Skeletal muscle tissue (tissue), 4 donors: ENCODE results near the gene EPHB2. TPM values are rescaled to one million over a fixed set of nuclear protein-coding genes. Genes with fewer than 3 reads are reported as not detected.
A peak's percentile ranks its signal among the peaks of the same experiment; 100 is the strongest.

Source experiments
- H3K27ac ChIP-seq: one replicate; pipeline ENCODE4 v1.7.0; 2013; ENCODE audit warnings: mild to moderate bottlenecking, low read depth, low read length, inconsistent platforms
- H3K27me3 ChIP-seq, 3 donors: one replicate each; pipeline ENCODE4 v1.7.0; 2013; ENCODE audit warnings: low read length in 3 of 3; ENCODE audit not compliant: control insufficient read depth in 3 of 3, insufficient read depth in 3 of 3
- H3K36me3 ChIP-seq, 3 donors: one replicate each; pipeline ENCODE4 v1.7.0; 2013; ENCODE audit warnings: low read length in 3 of 3; ENCODE audit not compliant: control insufficient read depth in 3 of 3, insufficient read depth in 3 of 3
- H3K4me1 ChIP-seq, 3 donors: one replicate each; pipeline ENCODE4 v1.7.0; 2013; ENCODE audit warnings: low read length in 3 of 3, mild to moderate bottlenecking in 3 of 3; ENCODE audit not compliant: control insufficient read depth in 3 of 3, insufficient read depth in 3 of 3
- H3K4me3 ChIP-seq, 3 donors: one replicate each; pipeline ENCODE4 v1.7.0; 2013; ENCODE audit warnings: low read length in 3 of 3
- H3K9ac ChIP-seq, 3 donors: one replicate each; pipeline ENCODE4 v1.7.0; 2013; ENCODE audit warnings: low read length in 3 of 3, mild to moderate bottlenecking in 3 of 3, moderate library complexity in 2 of 3, low read depth in 1 of 3
- H3K9me3 ChIP-seq, 3 donors: one replicate each; pipeline ENCODE4 v1.7.0; 2013; ENCODE audit warnings: low read length in 3 of 3; ENCODE audit not compliant: control insufficient read depth in 3 of 3
- total RNA-seq: library from RNA; depleted of rRNA; stranded (reverse); fragments of >200 nt; gene quantifications from one replicate; pipeline ENCODE4 v1.2.3, GENCODE V29; 2014
- donor health status: Osteomylitis.

EPHB2 gene
- total RNA-seq, 1 donor from 2014 or later: 13.0 TPM

DNA sequence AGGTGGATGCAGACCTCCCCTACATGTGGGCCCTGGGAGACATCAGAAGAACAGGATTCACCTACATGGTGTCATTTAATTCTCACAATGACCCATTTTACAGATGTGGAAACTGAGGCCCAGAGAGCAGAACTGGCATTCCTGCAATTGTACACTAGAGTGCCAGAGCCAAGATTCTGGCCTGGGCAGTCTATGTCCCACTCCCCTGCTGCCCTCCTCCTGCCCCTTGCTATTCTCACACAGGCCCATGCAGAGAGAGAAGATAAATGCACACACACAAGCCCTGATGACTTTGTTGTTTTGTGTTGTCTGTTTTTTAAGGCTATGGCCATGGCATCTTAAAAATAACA is 64.2 kb downstream of the EPHB2 start:
- no peak overlapping the region for H3K27ac ChIP-seq
- H3K27me3 ChIP-seq: peaks cover 0 to 3% (median 0%) of the 10 kb centered on the region in 3 donors
- H3K4me1 ChIP-seq: peaks cover 28 to 51% (median 47%) of the 10 kb centered on the region in 3 donors
- no peaks in the 10 kb centered on the region for H3K36me3 ChIP-seq
- H3K9me3 ChIP-seq: no peaks in the 10 kb centered on the region
- no peak overlapping the region for H3K4me3 ChIP-seq
- H3K9ac ChIP-seq: no peak overlapping the region

DNA sequence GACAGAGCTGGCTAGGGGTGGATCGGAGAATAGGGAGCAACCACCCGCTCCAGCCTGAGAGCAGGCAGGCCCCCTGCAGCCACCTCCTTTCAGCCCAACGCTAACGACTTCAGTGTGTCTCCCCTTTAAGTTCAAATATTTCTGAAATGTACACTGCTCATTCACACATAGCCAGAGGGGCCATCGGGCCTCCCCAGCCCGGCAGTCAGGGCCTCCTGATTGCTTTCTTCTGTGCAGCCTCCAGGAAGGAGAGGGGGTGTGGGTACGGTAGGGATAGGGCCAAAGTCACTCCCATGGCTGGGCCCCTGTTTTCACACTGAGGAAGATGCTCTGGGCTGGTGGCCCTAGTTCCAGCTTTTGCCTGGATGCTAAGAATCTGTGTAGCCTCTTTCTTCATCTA is 64.8 kb downstream of the EPHB2 start:
- no peak overlapping the region for H3K9ac ChIP-seq
- no peaks in the 10 kb centered on the region for H3K36me3 ChIP-seq
- H3K4me1 ChIP-seq: peaks cover 28 to 51% (median 47%) of the 10 kb centered on the region in 3 donors
- no peak overlapping the region for H3K4me3 ChIP-seq
- H3K27ac ChIP-seq: no peak overlapping the region
- no peaks in the 10 kb centered on the region for H3K9me3 ChIP-seq
- peaks cover 0 to 3% (median 0%) of the 10 kb centered on the region in 3 donors for H3K27me3 ChIP-seq

DNA sequence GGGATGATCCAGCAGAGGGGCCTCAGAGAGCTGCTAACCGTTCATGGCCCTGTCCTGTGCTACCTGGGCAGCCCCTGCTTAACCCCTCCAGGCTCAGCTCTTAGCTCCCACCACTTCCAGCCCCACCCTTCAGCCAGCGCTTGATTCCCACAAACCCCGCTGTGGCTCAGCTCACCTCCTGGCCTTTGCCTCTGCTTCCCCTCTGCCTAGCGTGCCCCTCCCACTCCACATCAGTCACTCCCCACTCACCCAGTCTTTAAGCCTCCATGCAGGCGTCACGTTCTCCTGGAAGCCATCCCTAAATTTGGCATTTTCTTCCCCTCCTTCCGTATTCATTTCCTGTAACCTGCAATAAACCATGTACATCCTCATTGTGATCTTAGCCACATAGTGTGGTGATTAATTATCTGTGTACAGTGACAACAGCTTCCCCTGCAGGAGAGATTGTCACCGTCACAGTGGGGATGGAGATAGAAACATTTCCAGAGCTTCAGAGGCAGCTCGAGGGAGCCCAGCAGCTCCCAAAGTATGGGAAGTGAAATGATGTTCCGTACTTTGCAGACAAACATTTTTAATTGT is 65.5 kb downstream of the EPHB2 start:
- Histone ChIP-seq H3K9ac (no peak overlapping the region), H3K4me1 (peaks cover 26 to 51% (median 45%) of the 10 kb centered on the region in 3 donors), H3K36me3 (no peaks in the 10 kb centered on the region), H3K9me3 (no peaks in the 10 kb centered on the region), H3K4me3 (no peak overlapping the region), H3K27me3 (peaks cover 0 to 3% (median 0%) of the 10 kb centered on the region in 3 donors), H3K27ac (no peak overlapping the region)

DNA sequence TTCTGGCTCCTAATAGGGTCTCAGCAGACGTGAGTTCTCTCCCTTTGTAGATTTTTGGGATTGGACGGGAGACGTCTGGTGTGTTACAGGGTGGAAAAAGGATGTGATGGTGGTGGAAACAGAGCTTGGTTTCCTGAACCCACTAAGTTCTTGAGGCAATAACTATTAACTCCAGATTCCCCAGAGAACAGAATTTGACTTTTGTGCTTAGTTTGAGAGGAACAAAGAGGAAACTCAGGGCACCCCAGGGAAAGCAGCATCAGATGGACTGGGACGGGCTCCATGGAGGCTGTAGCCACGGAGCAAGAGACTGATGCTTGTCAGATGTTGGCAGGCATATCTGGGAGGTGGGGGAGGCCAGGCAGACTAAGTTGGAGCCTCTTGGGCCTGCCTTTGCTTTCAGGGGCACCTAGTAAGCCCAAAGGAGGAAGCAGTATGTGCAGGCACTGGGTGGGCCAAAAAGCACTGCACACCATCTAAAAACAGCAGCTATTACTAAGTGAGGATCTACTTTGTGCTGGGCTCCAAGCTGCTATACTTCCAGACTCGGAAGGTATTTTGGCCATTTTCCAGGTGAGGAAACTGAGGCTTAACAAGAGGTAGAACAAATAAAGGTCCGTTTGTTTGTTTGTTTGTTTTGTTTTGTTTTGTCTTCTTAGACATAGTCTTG is 66.9 kb downstream of the EPHB2 start:
- Histone ChIP-seq H3K9ac (no peak overlapping the region), H3K27me3 (peaks cover 0 to 3% (median 0%) of the 10 kb centered on the region in 3 donors), H3K9me3 (no peaks in the 10 kb centered on the region), H3K4me3 (no peak overlapping the region), H3K4me1 (peaks cover 15 to 40% (median 31%) of the 10 kb centered on the region in 3 donors), H3K27ac (no peak overlapping the region), H3K36me3 (no peaks in the 10 kb centered on the region)

DNA sequence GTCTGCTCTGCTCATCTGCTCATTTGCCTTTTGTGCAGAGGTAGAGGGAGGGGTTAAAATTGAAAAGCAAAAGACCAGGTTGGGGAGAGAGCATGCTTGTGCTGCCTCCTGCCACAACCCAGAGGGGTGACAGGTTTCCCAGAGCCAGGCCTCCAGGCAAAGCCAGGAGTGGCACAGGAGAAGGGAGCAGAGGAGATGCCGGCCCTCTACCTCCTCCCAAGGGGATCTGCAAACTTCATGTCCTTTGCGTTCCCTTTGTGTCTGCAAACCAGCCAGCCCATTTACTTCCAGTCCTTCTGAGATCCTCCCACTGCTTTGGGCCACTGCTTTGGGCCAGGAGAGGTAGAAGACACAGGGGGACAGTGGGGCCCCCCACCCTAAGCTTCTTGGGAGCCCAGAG is 67.8 kb downstream of the EPHB2 start:
- H3K9me3 ChIP-seq: no peaks in the 10 kb centered on the region
- H3K36me3 ChIP-seq: no peaks in the 10 kb centered on the region
- H3K27ac ChIP-seq: no peak overlapping the region
- peaks cover 15 to 33% (median 29%) of the 10 kb centered on the region in 3 donors for H3K4me1 ChIP-seq
- peak overlapping the region in 2 of 3 donors; percentile 25 to 33 for H3K9ac ChIP-seq
- peak overlapping the region in 1 of 3 donors; percentile 6 for H3K4me3 ChIP-seq
- H3K27me3 ChIP-seq: peaks cover 0 to 7% (median 0%) of the 10 kb centered on the region in 3 donors

DNA sequence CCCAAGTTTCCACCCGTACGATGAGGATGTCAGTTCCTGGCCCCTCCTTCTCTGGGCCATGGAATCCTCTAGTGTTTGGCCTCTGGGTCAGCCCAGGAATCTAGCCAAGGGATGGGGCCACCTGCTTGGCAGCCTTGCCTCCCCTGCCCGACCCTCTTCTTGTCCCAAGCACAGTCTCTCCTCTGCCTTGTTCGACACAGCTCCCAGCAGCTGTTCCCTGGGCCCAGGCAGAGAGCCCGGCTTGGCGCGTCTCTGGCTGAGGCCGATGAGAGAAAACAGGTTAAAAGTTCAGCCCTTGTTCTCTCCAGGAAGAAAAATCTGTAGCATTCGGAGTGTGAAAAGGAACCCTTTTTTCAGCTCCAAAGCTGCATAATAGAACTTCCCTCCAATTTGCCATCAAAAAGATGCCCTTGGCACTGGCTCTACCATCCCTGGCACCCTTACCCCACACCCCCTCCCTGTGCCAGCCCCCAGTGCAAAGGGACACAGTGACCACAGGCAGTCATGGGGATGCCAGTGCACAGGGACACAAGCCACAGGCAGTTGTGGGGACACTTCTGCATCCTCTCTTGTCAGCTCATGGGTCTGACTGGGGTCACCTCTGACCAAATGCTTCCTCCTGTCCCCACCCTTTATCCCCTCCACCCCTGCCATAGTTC is 68.4 kb downstream of the EPHB2 start:
- H3K9ac ChIP-seq: peak overlapping the region in 2 of 3 donors; percentile 25 to 33
- no peaks in the 10 kb centered on the region for H3K9me3 ChIP-seq
- peaks cover 15 to 28% (median 25%) of the 10 kb centered on the region in 3 donors for H3K4me1 ChIP-seq
- H3K27me3 ChIP-seq: peaks cover 0 to 7% (median 0%) of the 10 kb centered on the region in 3 donors
- H3K36me3 ChIP-seq: no peaks in the 10 kb centered on the region
- H3K4me3 ChIP-seq: peak overlapping the region in 1 of 3 donors; percentile 6
- no peak overlapping the region for H3K27ac ChIP-seq

DNA sequence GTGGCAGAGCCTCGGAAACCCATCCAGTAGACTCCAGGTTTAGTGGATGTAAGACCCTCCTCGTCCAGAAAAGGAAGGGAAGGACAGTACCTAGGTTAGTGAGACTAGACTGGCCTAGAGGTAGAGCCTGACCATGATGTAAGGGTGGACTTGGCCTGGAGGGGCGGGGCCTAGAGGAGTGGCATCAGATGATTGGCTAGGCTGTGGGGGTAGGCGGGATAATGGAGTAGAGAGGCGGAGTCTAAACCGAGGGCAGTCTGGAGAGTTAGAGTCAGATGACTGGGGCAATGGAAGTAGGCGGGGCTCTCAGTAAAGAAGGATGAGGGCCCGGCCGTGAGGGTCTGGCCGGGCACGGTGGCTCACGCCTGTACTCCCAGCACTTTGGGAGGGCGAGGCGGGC is 70.1 kb downstream of the EPHB2 start:
- Histone ChIP-seq H3K9ac (no peak overlapping the region), H3K4me3 (no peak overlapping the region), H3K27me3 (peaks cover 0 to 13% (median 2%) of the 10 kb centered on the region in 3 donors), H3K27ac (no peak overlapping the region), H3K36me3 (no peaks in the 10 kb centered on the region), H3K9me3 (no peaks in the 10 kb centered on the region), H3K4me1 (peaks cover 12 to 17% (median 17%) of the 10 kb centered on the region in 3 donors)

DNA sequence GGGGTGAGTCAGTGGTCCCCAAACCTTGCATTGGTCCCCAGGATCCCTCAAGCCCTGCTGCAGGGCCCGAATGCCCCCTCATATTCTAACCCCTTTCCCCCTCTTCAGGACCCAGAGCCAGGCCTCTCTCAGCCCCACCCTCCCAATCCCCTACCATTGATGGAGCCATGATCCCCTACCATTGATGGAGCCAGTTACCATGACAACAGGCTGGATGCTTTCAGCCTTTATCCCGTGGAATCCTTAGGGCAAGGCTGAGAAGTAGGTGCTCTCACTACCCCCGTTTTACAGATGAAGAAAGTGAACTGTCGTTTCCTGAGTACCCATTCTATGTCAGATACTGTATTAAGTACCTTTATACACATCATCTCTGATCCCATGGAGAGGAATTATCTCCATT is 70.8 kb downstream of the EPHB2 start:
- Histone ChIP-seq H3K4me3 (no peak overlapping the region), H3K9me3 (no peaks in the 10 kb centered on the region), H3K27ac (no peak overlapping the region), H3K4me1 (peaks cover 12 to 17% (median 17%) of the 10 kb centered on the region in 3 donors), H3K27me3 (peaks cover 0 to 13% (median 2%) of the 10 kb centered on the region in 3 donors), H3K9ac (no peak overlapping the region), H3K36me3 (no peaks in the 10 kb centered on the region)

DNA sequence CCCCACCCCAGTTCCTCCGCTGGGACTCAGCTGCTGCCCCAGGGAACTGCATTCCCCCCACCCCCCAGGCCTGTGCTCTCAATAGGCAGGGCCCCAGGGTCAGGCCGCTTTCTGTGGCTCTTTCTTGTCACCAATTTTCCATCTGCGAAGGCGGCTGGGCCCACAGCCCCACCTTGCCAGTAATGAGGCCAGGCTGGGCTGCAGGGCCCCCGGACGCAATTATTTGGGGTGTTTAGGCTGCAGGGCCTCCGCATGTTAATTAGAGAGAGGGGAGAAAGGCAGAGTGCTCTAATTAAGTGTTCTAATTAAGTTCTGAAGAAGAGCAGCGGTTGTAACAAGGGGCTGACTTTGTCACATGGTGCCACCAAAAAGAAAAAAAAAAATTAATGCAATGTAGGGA is 71.8 kb downstream of the EPHB2 start:
- Histone ChIP-seq H3K9ac (no peak overlapping the region), H3K9me3 (no peaks in the 10 kb centered on the region), H3K27me3 (peaks cover 0 to 13% (median 2%) of the 10 kb centered on the region in 3 donors), H3K4me3 (no peak overlapping the region), H3K27ac (no peak overlapping the region), H3K4me1 (peaks cover 12 to 17% (median 17%) of the 10 kb centered on the region in 3 donors), H3K36me3 (no peaks in the 10 kb centered on the region)

DNA sequence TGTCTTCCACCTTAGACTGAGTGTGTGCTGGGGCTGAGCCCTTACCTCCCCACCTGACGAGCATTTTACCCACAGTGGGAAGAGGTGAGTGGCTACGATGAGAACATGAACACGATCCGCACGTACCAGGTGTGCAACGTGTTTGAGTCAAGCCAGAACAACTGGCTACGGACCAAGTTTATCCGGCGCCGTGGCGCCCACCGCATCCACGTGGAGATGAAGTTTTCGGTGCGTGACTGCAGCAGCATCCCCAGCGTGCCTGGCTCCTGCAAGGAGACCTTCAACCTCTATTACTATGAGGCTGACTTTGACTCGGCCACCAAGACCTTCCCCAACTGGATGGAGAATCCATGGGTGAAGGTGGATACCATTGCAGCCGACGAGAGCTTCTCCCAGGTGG is 73.7 kb downstream of the EPHB2 start:
- no peaks in the 10 kb centered on the region for H3K36me3 ChIP-seq
- no peak overlapping the region for H3K9ac ChIP-seq
- H3K27ac ChIP-seq: no peak overlapping the region
- H3K4me1 ChIP-seq: peaks cover 4 to 5% (median 4%) of the 10 kb centered on the region in 3 donors
- no peaks in the 10 kb centered on the region for H3K9me3 ChIP-seq
- H3K4me3 ChIP-seq: no peak overlapping the region
- H3K27me3 ChIP-seq: peaks cover 0 to 10% (median 2%) of the 10 kb centered on the region in 3 donors
